ENCODE measurements around the gene IPO4. TPM values are rescaled to one million over a fixed set of nuclear protein-coding genes. Genes with fewer than 3 reads are reported as not detected.

The IPO4 gene
- total RNA-seq, 3 donors from 2014 or later, result 265 to 293 (median 265) TPM

- peaks cover 42% of the 10 kb centered on the region for H3K4me1 Mint-ChIP-seq (ENCODE audit: low read depth)
- peak overlapping the region; percentile 28 for H3K4me3 Mint-ChIP-seq
- no peaks in the 10 kb centered on the region for H3K9me3 Mint-ChIP-seq
- peaks cover 5% of the 10 kb centered on the region for H3K36me3 Mint-ChIP-seq (ENCODE audit: insufficient read depth)
- no peaks in the 10 kb centered on the region for H3K27me3 Mint-ChIP-seq (ENCODE audit: low read depth)
- no peak for ATAC-seq
- no peak for DNase-seq
Observed at GRCh38 chr14:24132976-24133375, 55.6 kb downstream of the IPO4 start.

GRCh38 chr14:24132061-24132685 is 56.4 kb downstream of the IPO4 start:
- H3K9me3 Mint-ChIP-seq, result no peaks in the 10 kb centered on the region
- DNase-seq, result peak; percentile 23
- no peaks in the 10 kb centered on the region for H3K27me3 Mint-ChIP-seq (ENCODE audit: low read depth)
- H3K4me3 Mint-ChIP-seq, result peak overlapping the region; percentile 50
- peaks cover 36% of the 10 kb centered on the region for H3K4me1 Mint-ChIP-seq (ENCODE audit: low read depth)
- H3K36me3 Mint-ChIP-seq (ENCODE audit: insufficient read depth), result peaks cover 3% of the 10 kb centered on the region
- no peak for ATAC-seq

GRCh38 chr14:24131549-24131966 is 57.1 kb downstream of the IPO4 start:
- Mint-ChIP-seq H3K27me3 (ENCODE audit: low read depth) (no peaks in the 10 kb centered on the region), H3K36me3 (ENCODE audit: insufficient read depth) (no peaks in the 10 kb centered on the region), H3K4me3 (no peak overlapping the region), H3K9me3 (no peaks in the 10 kb centered on the region), H3K4me1 (ENCODE audit: low read depth) (peaks cover 29% of the 10 kb centered on the region)
- ATAC-seq (no peak), DNase-seq (no peak)

GRCh38 chr14:24130717-24131548 is 57.7 kb downstream of the IPO4 start:
- Mint-ChIP-seq H3K4me3 (no peak overlapping the region), H3K27me3 (ENCODE audit: low read depth) (no peaks in the 10 kb centered on the region), H3K36me3 (ENCODE audit: insufficient read depth) (no peaks in the 10 kb centered on the region), H3K9me3 (no peaks in the 10 kb centered on the region), H3K4me1 (ENCODE audit: low read depth) (peaks cover 28% of the 10 kb centered on the region)
- no peak for ATAC-seq
- DNase-seq, result no peak

GRCh38 chr14:24130380-24130716 is 58.3 kb downstream of the IPO4 start, which contains the start of gene FITM1:
Gene FITM1 (plus strand): TSS chr14:24130659. CDS start chr14:24131564, 905 bp downstream.
- no peaks in the 10 kb centered on the region for H3K9me3 Mint-ChIP-seq
- no peaks in the 10 kb centered on the region for H3K27me3 Mint-ChIP-seq (ENCODE audit: low read depth)
- DNase-seq (no peak), ATAC-seq (no peak)
- peaks cover under 1% of the 10 kb centered on the region for H3K36me3 Mint-ChIP-seq (ENCODE audit: insufficient read depth)
- H3K4me3 Mint-ChIP-seq, result no peak within 1 kb of the TSS
- peaks cover 25% of the 10 kb centered on the region for H3K4me1 Mint-ChIP-seq (ENCODE audit: low read depth)

Other genes starting within 250 kb of the IPO4 start
- gene DHRS4, start 235.0 kb downstream of the IPO4 start, total RNA-seq, result 10 to 100 TPM; 12.6 to 23.0 (median 19.4) TPM
- gene DHRS4L2, start 199.9 kb downstream of the IPO4 start, total RNA-seq, result 10 to 100 TPM; 10.8 to 15.9 (median 12.5) TPM
- gene CARMIL3, start 136.8 kb downstream of the IPO4 start, total RNA-seq, result 1 to 10 TPM; 1.3 to 1.8 (median 1.3) TPM
- not detected for gene CPNE6, start 117.3 kb downstream of the IPO4 start, total RNA-seq
- gene PCK2, start 94.5 kb downstream of the IPO4 start, total RNA-seq, result 10 to 100 TPM; 38.7 to 69.4 (median 47.9) TPM
- gene DCAF11, start 74.0 kb downstream of the IPO4 start, total RNA-seq, result 10 to 100 TPM; 45.7 to 57.6 (median 50.7) TPM
- gene NRL, start 73.9 kb downstream of the IPO4 start, total RNA-seq, result 1 to 10 TPM; 1.2 to 2.3 (median 1.4) TPM
- 1 to 10 TPM in 1 of 3 donors, under 1 TPM in 2; 0.38 to 1.3 (median 0.69) TPM for gene FITM1, start 58.2 kb downstream of the IPO4 start, total RNA-seq
- 100 to 1,000 TPM; 354 to 391 (median 378) TPM for gene PSME1, start 52.6 kb downstream of the IPO4 start, total RNA-seq
- 10 to 100 TPM; 15.9 to 18.9 (median 17.4) TPM for gene EMC9, start 47.2 kb downstream of the IPO4 start, total RNA-seq
- 100 to 1,000 TPM; 433 to 479 (median 471) TPM for gene PSME2, start 42.2 kb downstream of the IPO4 start, total RNA-seq
- 100 to 1,000 TPM in 2 of 3 donors, 10 to 100 TPM in 1; 99.4 to 108 (median 106) TPM for gene RNF31, start 41.3 kb downstream of the IPO4 start, total RNA-seq
- 100 to 1,000 TPM; 110 to 152 (median 121) TPM for gene IRF9, start 27.6 kb downstream of the IPO4 start, total RNA-seq
- gene REC8, start 16.7 kb downstream of the IPO4 start, total RNA-seq, result 10 to 100 TPM; 17.4 to 24.8 (median 19.9) TPM
- gene TM9SF1, start 6.6 kb upstream of the IPO4 start, total RNA-seq, result 10 to 100 TPM; 30.4 to 34.6 (median 33.7) TPM
- gene TSSK4, start 16.9 kb upstream of the IPO4 start, total RNA-seq, result under 1 TPM in 1 of 3 donors, not detected in 2; 0.33 TPM
- 10 to 100 TPM; 71.7 to 85.5 (median 85.4) TPM for gene CHMP4A, start 24.7 kb upstream of the IPO4 start, total RNA-seq
- gene MDP1, start 27.2 kb upstream of the IPO4 start, total RNA-seq, result 10 to 100 TPM; 16.3 to 19.5 (median 18.4) TPM
- gene NEDD8, start 43.6 kb upstream of the IPO4 start, total RNA-seq, result 100 to 1,000 TPM; 197 to 217 (median 205) TPM
- 10 to 100 TPM; 29.6 to 30.8 (median 29.7) TPM for gene GMPR2, start 44.1 kb upstream of the IPO4 start, total RNA-seq
- gene TINF2, start 53.8 kb upstream of the IPO4 start, total RNA-seq, result 100 to 1,000 TPM in 2 of 3 donors, 10 to 100 TPM in 1; 87.2 to 110 (median 103) TPM
- gene TGM1, start 74.4 kb upstream of the IPO4 start, total RNA-seq, result 1 to 10 TPM; 2.6 to 8.1 (median 2.6) TPM
- 10 to 100 TPM; 52.2 to 58.8 (median 53.4) TPM for gene RABGGTA, start 82.8 kb upstream of the IPO4 start, total RNA-seq
- 1 to 10 TPM; 2.6 to 4.2 (median 3.1) TPM for gene DHRS1, start 111.0 kb upstream of the IPO4 start, total RNA-seq
- 10 to 100 TPM; 67.8 to 71.0 (median 68.0) TPM for gene NOP9, start 111.0 kb upstream of the IPO4 start, total RNA-seq
- 1 to 10 TPM; 6.5 to 7.3 (median 7.2) TPM for gene CIDEB, start 119.2 kb upstream of the IPO4 start, total RNA-seq
- gene LTB4R2, start 121.3 kb upstream of the IPO4 start, total RNA-seq, result 10 to 100 TPM in 2 of 3 donors, 1 to 10 TPM in 1; 9.0 to 10.8 (median 10.4) TPM
- 1 to 10 TPM; 7.0 to 8.0 (median 7.8) TPM for gene LTB4R, start 122.7 kb upstream of the IPO4 start, total RNA-seq
- gene ADCY4, start 146.3 kb upstream of the IPO4 start, total RNA-seq, result under 1 TPM; 0.43 to 0.76 (median 0.53) TPM
- 1 to 10 TPM; 5.9 to 8.0 (median 6.2) TPM for gene RIPK3, start 151.2 kb upstream of the IPO4 start, total RNA-seq
- under 1 TPM; 0.13 to 0.38 (median 0.32) TPM for gene NFATC4, start 179.4 kb upstream of the IPO4 start, total RNA-seq
- gene NYNRIN, start 210.2 kb upstream of the IPO4 start, total RNA-seq, result under 1 TPM in 2 of 3 donors, not detected in 1; 0.03 to 0.05 TPM
- gene CBLN3, start 240.9 kb upstream of the IPO4 start, total RNA-seq, result 1 to 10 TPM; 3.1 to 5.6 (median 3.6) TPM
- 10 to 100 TPM; 53.2 to 65.1 (median 56.5) TPM for gene KHNYN, start 241.1 kb upstream of the IPO4 start, total RNA-seq

All from activated T-cell treated with anti-CD3 and anti-CD28 coated beads, Interleukin-2, amount 50 U/mL, for 4 hours (primary cell).